ENCODE data around the gene ABHD11.
"Not testable (repeated sequence)": the region's sequence is repeated elsewhere in the genome, so short reads cannot be mapped to it uniquely, and the experiment has no call there.

ABHD11 gene

GRCh38 chr7:73716318-73716890, 22.2 kb downstream of the ABHD11 start:
- no peak for TF ChIP-seq TAF1 (IDR thresholded peaks at IDR 0.05; ENCODE audit: borderline replicate concordance, low read depth, low read length)
- no peak for TF ChIP-seq POLR2A (IDR thresholded peaks at IDR 0.05; ENCODE audit: low read depth, low read length)
- TF ChIP-seq POLR2AphosphoS5 (IDR thresholded peaks at IDR 0.05; ENCODE audit: low read depth, low read length) = no peak
- DNase-seq (ENCODE audit: insufficient read length) (no peak), FAIRE-seq (no peak)

GRCh38 chr7:73715648-73716317, 22.8 kb downstream of the ABHD11 start:
- no peak for TF ChIP-seq POLR2A (IDR thresholded peaks at IDR 0.05; ENCODE audit: low read depth, low read length)
- FAIRE-seq (no peak), DNase-seq (ENCODE audit: insufficient read length) (no peak)

GRCh38 chr7:73713319-73713718, 25.3 kb downstream of the ABHD11 start:
- DNase-seq (ENCODE audit: insufficient read length); FAIRE-seq: not testable (repeated sequence)

GRCh38 chr7:73712773-73713172, 25.8 kb downstream of the ABHD11 start:
- FAIRE-seq (no peak), DNase-seq (ENCODE audit: insufficient read length) (no peak)
- no peak for TF ChIP-seq TAF1 (IDR thresholded peaks at IDR 0.05; ENCODE audit: borderline replicate concordance, low read depth, low read length)
- TF ChIP-seq POLR2AphosphoS5 (IDR thresholded peaks at IDR 0.05; ENCODE audit: low read depth, low read length) = no peak
- TF ChIP-seq POLR2A (IDR thresholded peaks at IDR 0.05; ENCODE audit: low read depth, low read length) = no peak

- TF ChIP-seq TAF1 (IDR thresholded peaks at IDR 0.05; ENCODE audit: borderline replicate concordance, low read depth, low read length) = no peak
- TF ChIP-seq POLR2A (IDR thresholded peaks at IDR 0.05; ENCODE audit: low read depth, low read length) = no peak
- no peak for TF ChIP-seq POLR2AphosphoS5 (IDR thresholded peaks at IDR 0.05; ENCODE audit: low read depth, low read length)
- FAIRE-seq = no peak
- DNase-seq (ENCODE audit: insufficient read length) = no peak
Measured at GRCh38 chr7:73708961-73709549, 29.5 kb downstream of the ABHD11 start.

- DNase-seq (ENCODE audit: insufficient read length) = no peak
- TF ChIP-seq TAF1 (IDR thresholded peaks at IDR 0.05; ENCODE audit: borderline replicate concordance, low read depth, low read length) = no peak
- TF ChIP-seq POLR2A (IDR thresholded peaks at IDR 0.05; ENCODE audit: low read depth, low read length) = no peak
- TF ChIP-seq POLR2AphosphoS5 (IDR thresholded peaks at IDR 0.05; ENCODE audit: low read depth, low read length) = no peak
- FAIRE-seq = no peak
Measured at GRCh38 chr7:73707045-73707631, 31.5 kb downstream of the ABHD11 start.

- DNase-seq (ENCODE audit: insufficient read length) (no peak), FAIRE-seq (no peak)
- TF ChIP-seq POLR2A (IDR thresholded peaks at IDR 0.05; ENCODE audit: low read depth, low read length) (no peak), POLR2AphosphoS5 (IDR thresholded peaks at IDR 0.05; ENCODE audit: low read depth, low read length) (no peak), TAF1 (IDR thresholded peaks at IDR 0.05; ENCODE audit: borderline replicate concordance, low read depth, low read length) (no peak)
Measured at GRCh38 chr7:73706126-73707044, 32.2 kb downstream of the ABHD11 start.

GRCh38 chr7:73705551-73705920, 33.1 kb downstream of the ABHD11 start:
- TF ChIP-seq POLR2AphosphoS5 (IDR thresholded peaks at IDR 0.05; ENCODE audit: low read depth, low read length) = no peak
- TF ChIP-seq POLR2A (IDR thresholded peaks at IDR 0.05; ENCODE audit: low read depth, low read length) = no peak
- no peak for TF ChIP-seq TAF1 (IDR thresholded peaks at IDR 0.05; ENCODE audit: borderline replicate concordance, low read depth, low read length)
- DNase-seq (ENCODE audit: insufficient read length) (no peak), FAIRE-seq (no peak)

GRCh38 chr7:73704640-73705550, 33.7 kb downstream of the ABHD11 start:
- DNase-seq (ENCODE audit: insufficient read length) (no peak), FAIRE-seq (no peak)
- TF ChIP-seq TAF1 (IDR thresholded peaks at IDR 0.05; ENCODE audit: borderline replicate concordance, low read depth, low read length) (no peak), POLR2AphosphoS5 (IDR thresholded peaks at IDR 0.05; ENCODE audit: low read depth, low read length) (no peak), POLR2A (IDR thresholded peaks at IDR 0.05; ENCODE audit: low read depth, low read length) (no peak)

- FAIRE-seq (no peak), DNase-seq (ENCODE audit: insufficient read length) (no peak)
- TF ChIP-seq POLR2AphosphoS5 (IDR thresholded peaks at IDR 0.05; ENCODE audit: low read depth, low read length) (no peak), POLR2A (IDR thresholded peaks at IDR 0.05; ENCODE audit: low read depth, low read length) (no peak)
Measured at GRCh38 chr7:73703757-73704639, 34.6 kb downstream of the ABHD11 start.
